GM13976 (cell line): ENCODE measurements around the gene ERGIC1.

Experiments
- DNase-seq: peaks from one replicate; pipeline ENCODE4 v3.0.0; 2012; ENCODE audit warnings: low spot score
- in situ Hi-C: fragments of 300-500 bp; cut with MboI; formaldehyde crosslinking; loops from one replicate; pipeline ENCODE4 v1.12.0; 2022; ENCODE audit warnings: low sequenced_read_pairs, mixed read lengths, inconsistent platforms; ENCODE audit not compliant: unreplicated experiment
- TF ChIP-seq, protein P1 (sequence below): IDR thresholded peaks from 2 replicates; pipeline ENCODE4 v1.5.1; 2012; ENCODE audit warnings: borderline replicate concordance, mild to moderate bottlenecking; ENCODE audit not compliant: insufficient read depth; ENCODE audit errors: extremely low read depth, missing control alignments, control extremely low read depth

Gene ERGIC1

DNA sequence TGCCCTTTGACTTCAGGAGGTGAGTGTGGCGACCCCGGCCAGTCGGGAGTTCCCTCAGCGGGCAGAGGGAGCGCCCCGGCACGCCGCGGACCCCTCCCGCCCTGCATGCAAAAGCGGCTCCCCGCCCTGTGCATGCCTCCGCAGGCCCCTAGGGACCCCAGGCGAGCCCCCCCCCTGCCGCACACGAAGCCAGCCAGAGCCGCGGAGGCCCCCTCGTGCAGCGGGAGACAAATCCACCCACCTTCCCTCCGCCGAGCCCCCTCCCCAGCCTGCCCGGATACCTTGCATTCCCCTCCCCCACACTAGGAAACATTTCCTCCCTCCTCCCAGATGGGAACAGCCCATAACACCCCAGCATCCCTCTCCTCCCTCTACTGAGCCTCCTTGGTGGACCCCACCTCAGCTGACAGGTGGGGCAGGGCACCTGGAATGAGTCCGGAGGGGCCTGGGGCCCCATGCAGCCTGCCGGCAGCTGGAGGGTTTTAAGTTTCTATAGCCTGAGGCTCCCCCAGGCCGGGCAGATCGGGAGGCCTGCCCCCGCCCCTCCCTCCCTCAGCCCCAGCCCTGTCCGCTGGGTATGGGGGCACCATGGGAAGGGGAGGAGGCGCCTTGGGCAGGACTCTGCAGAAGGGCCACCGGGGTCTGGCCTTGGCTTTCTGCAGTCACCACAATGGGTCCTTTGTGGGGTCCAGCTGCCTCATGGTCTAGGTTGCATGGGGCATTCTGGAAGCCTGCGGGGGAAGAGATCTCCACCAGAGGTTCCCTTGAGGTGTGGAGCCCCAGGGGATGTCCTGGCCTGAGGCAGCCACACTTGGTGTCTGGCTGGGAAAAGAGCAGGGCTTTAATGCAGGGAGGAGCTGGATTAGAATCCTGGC, 601 bp downstream of the ERGIC1 start:
- TF ChIP-seq, protein P1, sequence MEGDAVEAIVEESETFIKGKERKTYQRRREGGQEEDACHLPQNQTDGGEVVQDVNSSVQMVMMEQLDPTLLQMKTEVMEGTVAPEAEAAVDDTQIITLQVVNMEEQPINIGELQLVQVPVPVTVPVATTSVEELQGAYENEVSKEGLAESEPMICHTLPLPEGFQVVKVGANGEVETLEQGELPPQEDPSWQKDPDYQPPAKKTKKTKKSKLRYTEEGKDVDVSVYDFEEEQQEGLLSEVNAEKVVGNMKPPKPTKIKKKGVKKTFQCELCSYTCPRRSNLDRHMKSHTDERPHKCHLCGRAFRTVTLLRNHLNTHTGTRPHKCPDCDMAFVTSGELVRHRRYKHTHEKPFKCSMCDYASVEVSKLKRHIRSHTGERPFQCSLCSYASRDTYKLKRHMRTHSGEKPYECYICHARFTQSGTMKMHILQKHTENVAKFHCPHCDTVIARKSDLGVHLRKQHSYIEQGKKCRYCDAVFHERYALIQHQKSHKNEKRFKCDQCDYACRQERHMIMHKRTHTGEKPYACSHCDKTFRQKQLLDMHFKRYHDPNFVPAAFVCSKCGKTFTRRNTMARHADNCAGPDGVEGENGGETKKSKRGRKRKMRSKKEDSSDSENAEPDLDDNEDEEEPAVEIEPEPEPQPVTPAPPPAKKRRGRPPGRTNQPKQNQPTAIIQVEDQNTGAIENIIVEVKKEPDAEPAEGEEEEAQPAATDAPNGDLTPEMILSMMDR = no peak
- no peak for DNase-seq
- in situ Hi-C loops = no loop called here

DNA sequence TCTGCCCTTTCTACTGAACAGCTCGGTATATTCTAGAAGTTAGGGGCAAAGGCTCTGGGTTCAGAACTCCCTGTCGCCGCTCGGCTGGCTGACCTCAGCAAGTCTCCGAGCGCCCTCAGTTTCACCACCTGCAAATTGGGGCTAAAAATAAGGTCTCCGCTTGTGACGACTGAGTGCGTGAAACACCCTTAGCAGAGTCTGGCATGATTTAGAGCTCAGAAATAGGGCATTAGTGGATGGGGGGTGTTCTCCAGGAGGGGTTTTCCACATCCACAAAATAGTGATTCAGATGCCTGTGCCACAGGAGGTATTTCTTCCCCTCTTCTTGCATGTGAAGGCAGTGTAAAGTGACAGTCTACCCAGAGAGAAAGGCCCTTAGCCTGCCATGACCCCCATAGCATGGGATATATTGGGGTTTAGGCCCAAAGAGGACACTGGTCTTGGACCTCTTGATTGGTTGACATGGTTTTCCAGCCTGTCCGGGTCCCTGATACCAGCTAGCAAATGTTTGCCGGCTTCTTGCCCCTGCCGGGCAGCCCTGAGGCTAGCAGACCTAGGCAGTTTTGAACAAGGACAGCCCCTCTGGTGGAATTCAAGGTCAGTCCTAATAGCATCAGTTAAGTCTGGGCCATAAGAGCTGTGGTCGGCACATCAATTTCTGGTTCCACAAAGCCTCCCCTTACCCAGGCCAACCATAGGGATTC, 1.4 kb downstream of the ERGIC1 start:
- no peak for DNase-seq
- in situ Hi-C loops = no loop called here

DNA sequence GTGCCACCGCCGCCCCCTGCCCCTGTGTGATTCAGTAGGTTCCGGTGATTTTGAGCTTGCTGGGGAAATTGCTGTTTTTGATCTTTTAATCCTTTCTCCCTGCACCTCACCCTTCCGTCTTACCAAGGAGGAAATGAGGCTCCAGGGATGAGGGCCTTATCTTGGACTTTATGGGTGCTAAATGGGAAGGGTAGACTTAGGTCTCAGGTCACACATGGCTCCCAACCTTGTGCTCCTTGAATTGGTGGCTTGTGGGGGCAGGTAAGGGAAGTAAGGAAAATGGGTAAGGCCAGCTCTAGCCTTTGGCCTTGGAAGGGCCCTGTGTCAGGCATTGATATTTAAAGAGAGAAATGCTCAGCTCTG, 1.9 kb downstream of the ERGIC1 start:
- TF ChIP-seq, protein P1 = no peak

More for the DNA sequence above, 1.4 kb downstream of the ERGIC1 start:
- TF ChIP-seq, protein P1 = no peak

DNA sequence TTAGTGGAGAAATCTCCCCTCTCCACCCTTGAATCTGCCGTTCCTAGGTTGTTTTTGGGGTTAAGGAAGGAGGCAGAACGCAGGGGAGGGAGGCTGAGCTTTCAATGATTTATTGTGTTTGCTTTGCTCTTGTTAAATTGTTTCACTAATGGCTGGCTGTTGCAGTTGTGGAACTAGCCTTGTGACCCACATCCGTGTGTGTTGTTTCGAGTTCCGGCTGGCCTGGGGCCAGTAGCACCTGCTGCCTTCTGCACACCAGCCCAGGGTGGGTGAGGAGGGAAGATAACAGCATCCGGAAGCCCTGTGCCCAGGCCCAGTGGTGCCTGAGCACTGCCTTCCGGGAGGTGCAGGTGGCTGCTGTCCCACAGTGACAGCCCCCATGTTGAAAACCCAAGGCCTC, 3.6 kb downstream of the ERGIC1 start:
- TF ChIP-seq, protein P1 = no peak
- DNase-seq = peak; percentile 70
- in situ Hi-C loops = no loop called here

More for the DNA sequence above, 1.9 kb downstream of the ERGIC1 start:
- DNase-seq = no peak
- in situ Hi-C loops = no loop called here

DNA sequence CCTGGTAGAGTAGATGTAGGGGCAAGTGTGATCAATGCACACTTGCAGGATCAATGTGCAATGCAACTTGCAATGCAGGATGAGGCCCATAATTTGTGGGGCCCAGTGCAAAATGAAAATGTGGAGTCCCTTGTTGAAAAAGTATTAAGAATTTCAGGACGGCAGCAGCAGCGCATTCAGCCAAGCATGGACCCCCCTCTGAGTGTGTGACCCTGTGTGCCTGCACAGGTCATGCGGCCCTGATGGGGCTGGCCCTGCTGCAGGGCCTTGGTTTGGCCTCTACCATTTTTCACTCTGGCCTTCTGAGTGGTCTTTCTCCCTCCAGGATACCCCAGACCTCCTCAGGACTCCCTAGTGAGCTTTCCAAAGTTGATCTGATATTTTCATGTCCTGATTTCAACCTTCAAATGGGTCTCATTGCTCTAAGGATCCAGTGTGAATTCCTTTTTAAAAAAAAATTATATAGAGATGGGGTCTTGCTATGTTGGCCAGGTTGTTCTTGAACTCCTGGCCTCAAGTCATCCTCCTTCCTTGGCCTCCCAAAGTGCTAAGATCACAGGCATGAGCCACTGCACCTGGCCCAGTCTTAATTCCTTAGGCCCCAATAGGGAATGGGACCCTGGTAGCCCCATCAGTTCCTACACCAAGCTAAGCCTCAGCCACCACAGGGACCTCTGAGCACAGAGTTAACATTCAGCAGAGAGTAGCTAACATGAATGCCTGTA, 4.3 kb downstream of the ERGIC1 start:
- TF ChIP-seq, protein P1 = no peak
- DNase-seq = no peak
- in situ Hi-C loops = no loop called here

DNA sequence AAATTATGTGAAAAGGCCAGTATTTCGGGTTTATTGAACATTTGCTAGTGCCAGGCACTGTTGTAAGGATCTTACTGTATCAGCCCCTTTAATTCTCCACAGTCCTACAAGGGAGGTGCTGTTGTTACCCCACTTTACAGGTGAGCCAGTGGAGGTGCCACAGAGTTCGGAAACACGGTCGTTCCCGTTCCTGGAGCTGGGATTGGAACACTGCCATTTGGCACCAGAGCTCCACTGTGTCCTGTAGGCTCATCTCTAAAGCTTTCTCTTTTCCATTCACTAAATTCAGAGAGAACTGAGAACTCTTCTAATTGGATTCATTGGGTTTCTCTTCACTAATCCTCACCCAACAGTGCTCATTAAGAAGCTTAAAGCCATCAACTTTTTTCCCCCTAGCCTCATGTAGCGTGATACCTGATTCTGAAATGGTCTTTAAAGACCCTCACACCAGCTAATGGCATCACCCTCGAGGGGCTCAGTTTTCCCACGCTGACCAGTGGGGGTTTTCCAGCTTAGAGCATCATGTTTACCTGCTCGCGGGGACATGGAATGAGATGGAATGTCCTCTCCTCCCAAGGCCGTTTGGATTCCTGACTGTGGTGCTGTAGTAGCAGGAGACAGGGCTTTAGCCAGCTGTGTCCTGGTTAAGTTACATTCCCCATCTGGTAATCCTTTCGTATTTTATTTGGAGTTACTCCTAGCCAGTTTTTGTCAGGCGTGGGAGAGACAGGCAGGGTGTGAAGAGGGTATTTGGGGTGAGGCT, 5.8 kb downstream of the ERGIC1 start:
- TF ChIP-seq, protein P1 = no peak
- no peak for DNase-seq
- in situ Hi-C loops = no loop called here
